ENCODE data around the gene CASP8. TPM values are rescaled to one million over a fixed set of nuclear protein-coding genes. Genes with fewer than 3 reads are reported as not detected.

CASP8 gene
- total RNA-seq, 2 experiments from 2014 or later: 33.0 to 36.1 TPM

DNA sequence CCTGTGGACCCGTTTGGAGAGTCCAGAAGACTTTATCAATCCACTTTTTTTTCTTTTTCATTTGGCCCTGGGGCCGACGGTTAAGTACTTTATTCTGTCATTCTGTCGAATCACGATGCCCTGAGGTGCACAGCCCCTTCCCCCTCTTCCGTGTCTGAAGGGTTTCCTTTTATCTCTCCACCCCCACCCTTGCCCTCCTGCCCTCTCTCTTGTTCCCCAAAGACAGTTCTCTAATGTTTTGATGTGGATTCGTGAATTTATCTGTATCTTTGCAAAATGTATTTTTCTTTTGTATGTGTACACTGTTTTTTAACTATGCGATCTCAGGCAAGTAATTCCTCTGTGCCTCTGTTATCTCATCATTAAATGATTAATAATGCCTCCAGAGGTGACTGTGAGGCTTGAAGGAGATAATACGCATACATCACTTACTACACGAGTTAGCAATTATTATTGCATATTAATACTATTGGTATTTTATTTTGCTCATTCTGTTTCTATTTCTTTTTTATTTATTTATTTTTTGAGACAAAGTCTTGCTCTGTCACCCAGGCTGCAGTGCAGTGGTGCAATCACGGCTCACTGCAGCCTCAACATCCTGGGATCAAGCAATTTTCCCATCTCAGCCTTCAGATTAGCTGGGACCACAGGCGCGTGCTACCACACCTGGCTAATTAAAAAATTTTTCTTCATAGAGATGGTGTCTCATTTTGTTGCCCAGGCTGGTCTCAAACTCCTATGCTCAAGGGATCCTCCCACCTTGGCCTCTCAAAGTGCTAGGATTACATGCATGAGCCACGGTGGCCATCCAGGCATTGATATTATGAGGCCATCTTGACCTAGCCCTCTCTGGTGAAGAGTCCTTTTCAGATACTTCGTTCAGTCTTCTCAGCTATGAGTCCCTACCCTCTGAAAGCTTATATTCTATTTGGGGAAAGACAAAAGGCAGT is 1.4 kb upstream of the CASP8 start:
- ChIA-PET POLR2A (interaction anchor here (1.5 to 7.2 kb wide), 3 partner anchors 8 to 394 kb away, joined by 3 to 51 read pairs (median 4); partner anchors contain the start of gene CLK1), CTCF (interaction anchor here (2.4 to 6.0 kb wide), 2 partner anchors 22 to 25 kb away, joined by 8 to 39 read pairs; no protein-coding TSS in a partner anchor)

DNA sequence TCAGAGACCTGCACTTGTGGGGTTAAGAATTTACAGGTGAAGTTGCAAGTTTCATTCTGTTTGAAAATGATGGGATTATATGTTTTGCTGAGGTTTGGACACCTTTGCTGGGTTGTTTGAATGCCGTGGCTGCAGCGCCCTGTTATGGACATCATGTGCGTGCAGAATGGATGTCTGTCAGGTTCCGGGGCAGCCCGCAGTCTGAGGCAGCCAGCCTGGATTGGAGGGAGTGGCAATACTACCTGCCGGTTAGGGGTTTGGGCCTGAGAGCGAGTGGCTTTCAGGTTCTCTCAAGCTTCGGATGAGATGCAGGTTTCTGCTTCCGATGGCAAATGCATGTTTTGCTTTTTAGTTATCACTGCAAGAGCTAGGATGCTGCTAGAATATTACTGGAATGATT is 1.1 kb downstream of the CASP8 start:
- POLR2A ChIA-PET: interaction anchor here (0.6 to 7.2 kb wide), 4 partner anchors 28 to 154 kb away, joined by 5 to 51 read pairs (median 9); no protein-coding TSS in a partner anchor
- CTCF ChIA-PET: interaction anchor here (1.1 to 6.0 kb wide), 4 partner anchors 8 to 135 kb away, joined by 3 to 39 read pairs (median 4); no protein-coding TSS in a partner anchor

DNA sequence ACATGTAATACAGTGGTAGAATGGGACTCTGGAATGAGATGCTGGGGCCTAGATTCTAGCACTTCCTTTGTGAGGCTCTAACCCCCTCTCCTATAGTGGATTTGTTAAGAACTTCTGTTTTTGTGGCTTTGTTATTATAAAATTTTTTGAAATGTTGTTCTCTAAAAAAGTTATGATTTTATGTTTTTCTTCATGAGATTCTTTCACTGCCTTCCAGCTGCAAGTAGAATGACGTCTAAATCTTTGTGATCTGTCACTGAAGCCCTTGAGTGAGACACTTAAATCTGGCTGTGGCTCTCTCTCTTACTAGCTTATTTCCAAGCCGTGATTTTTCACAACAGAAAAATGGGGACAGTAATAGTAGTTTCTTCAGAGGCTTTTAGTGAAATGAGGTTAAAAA is 1.6 kb downstream of the CASP8 start:
- ChIA-PET CTCF (interaction anchor here (0.6 to 6.0 kb wide), 6 partner anchors 9 to 973 kb away, joined by 3 to 39 read pairs (median 4); no protein-coding TSS in a partner anchor), POLR2A (interaction anchor here (1.4 to 7.2 kb wide), 4 partner anchors 9 to 144 kb away, joined by 5 to 51 read pairs (median 8); no protein-coding TSS in a partner anchor)

DNA sequence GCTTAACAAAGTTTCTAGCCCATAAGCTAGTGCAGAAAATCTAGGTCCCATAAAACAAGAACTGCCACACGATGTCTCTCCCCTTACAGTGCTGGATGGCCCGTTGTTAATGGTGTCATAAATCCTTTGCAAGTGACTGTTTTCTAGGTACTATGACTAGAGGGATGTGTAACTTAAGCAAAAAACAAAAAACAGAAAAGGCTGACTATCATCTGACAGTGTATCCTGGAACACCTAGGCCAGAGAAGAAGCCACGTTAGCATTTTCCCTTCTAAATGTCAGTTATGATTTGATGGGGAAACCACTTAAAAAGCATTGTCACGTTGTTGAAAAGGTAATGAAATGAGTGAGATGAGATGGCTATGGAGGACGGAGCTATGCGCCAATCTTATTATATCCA is 2.4 kb downstream of the CASP8 start:
- ChIA-PET POLR2A (interaction anchor here (0.5 to 7.2 kb wide), 5 partner anchors 9 to 133 kb away, joined by 3 to 51 read pairs (median 6); no protein-coding TSS in a partner anchor), CTCF (interaction anchor here (0.6 to 6.0 kb wide), 6 partner anchors 9 to 972 kb away, joined by 3 to 39 read pairs (median 4); no protein-coding TSS in a partner anchor)

DNA sequence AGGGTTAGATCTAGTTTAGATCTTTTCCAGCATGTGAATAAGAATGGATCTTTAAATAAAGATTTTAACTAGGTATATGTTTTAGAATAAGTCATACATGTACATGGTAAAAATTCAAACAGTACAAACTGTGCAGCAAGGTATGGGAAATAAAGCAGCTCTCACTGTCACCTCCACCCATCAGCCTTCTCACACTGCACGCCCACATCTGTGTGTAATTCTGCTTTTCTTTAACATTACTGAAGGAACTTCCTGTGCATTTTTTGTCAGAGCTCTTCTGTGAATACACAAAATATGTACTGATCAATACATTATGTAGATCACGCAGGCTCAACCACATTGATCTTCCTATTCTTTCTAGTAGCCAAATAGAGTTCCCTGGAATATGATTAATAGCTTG is 3.4 kb downstream of the CASP8 start:
- POLR2A ChIA-PET: interaction anchor here (0.5 to 7.2 kb wide), 4 partner anchors 10 to 1120 kb away, joined by 3 to 51 read pairs (median 4); partner anchors contain the start of genes STRADB and TRAK2
- CTCF ChIA-PET: interaction anchor here (1.6 to 6.0 kb wide), 2 partner anchors 30 to 100 kb away, joined by 4 to 39 read pairs; no protein-coding TSS in a partner anchor

DNA sequence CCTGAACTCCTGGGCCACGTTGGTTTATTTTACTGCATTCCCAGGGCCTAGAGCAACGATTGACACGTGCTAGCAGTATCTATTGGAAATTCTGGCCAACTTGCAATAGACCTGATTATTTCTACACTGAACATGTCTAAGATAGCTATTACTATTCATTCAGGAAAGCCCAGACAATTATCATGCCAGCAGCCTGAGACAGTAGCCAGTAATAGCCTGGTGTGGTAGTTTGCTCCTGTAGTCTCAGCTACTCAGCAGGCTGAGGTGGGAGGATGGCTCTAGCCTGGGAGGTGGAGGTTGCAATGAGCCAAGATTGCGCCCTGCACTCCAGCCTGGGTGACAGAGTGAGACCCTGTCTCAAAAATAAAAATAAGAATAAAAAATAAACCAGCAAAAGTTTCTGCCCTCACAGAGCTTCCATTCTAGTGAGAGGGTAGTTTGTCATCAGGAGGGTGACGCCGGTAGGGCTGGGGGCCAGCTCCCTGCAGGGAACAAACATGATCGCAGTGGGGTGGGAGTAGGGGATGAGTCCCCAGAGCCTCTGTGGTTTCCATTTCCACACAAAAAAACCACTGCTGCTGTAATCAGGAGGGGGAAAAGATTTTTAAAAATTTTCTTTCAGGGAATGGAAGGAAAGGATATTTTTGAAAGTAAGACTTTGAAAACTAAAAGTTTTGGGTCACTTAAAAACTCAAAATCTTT is 4.3 kb downstream of the CASP8 start:
- ChIA-PET POLR2A (interaction anchor here (0.6 to 7.2 kb wide), 4 partner anchors 11 to 648 kb away, joined by 3 to 51 read pairs (median 6); partner anchors contain the start of genes STRADB and TRAK2), CTCF (interaction anchor here (1.6 to 6.0 kb wide), 2 partner anchors 31 to 99 kb away, joined by 4 to 39 read pairs; no protein-coding TSS in a partner anchor)

DNA sequence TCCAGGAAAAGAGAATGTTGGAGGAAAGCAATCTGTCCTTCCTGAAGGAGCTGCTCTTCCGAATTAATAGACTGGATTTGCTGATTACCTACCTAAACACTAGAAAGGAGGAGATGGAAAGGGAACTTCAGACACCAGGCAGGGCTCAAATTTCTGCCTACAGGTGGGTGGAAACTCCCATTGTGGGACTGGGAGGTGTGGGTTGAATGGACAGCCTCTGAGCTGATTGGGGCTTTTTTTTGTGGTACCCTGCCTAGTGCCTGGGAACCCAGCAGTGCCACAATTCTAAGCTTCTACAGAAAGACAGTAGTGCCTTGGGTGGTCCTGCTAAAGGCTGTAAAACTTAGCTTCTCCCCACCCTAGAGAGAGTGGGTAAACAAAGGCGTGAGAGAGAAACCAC is 6.3 kb downstream of the CASP8 start:
- POLR2A ChIA-PET: interaction anchor here (1.7 kb wide), 1 partner anchor 8 kb away, joined by 4 read pairs; no protein-coding TSS in a partner anchor
- CTCF ChIA-PET: interaction anchor here (1.2 to 1.4 kb wide), 2 partner anchors 10 to 34 kb away, joined by 3 to 5 read pairs; no protein-coding TSS in a partner anchor

DNA sequence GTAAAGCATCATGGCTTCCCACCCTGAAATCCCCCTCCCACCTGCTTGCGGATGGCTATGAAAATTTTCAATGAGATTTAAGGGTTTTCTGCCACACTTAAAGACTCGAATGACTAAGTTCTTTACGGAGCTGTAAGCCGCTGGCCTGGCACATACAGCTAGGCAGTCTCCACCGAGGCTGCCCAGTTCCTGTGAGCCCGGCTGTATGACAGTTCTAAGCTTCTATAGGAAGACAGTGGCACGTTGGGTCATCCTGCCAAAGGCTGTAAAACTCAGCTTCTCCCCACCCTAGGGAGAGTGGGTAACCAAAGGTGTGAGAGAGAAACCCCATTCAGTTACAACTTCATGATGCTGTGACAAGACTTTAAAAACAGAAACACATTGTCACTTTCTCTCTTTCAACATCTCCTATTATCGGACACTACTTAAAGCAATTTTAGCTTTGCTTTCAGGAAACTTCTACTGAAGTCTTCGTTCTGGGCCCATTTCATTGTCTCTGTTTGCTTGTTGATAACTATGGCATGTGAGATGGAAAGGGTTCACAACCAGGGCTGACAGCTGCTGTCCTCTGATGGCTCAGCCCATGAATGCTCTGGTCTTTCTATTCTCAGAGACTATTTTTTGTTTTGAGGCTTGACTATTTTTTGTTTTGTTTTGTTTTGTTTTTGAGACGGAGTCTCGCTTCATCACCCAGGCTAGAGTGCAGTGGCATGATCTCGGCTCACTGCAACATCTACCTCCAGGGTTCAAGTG is 7.1 kb downstream of the CASP8 start:
- POLR2A ChIA-PET: interaction anchor here (1.7 kb wide), 1 partner anchor 9 kb away, joined by 4 read pairs; no protein-coding TSS in a partner anchor
- CTCF ChIA-PET: interaction anchor here (1.2 to 1.4 kb wide), 3 partner anchors 9 to 166 kb away, joined by 3 to 5 read pairs (median 3); no protein-coding TSS in a partner anchor

DNA sequence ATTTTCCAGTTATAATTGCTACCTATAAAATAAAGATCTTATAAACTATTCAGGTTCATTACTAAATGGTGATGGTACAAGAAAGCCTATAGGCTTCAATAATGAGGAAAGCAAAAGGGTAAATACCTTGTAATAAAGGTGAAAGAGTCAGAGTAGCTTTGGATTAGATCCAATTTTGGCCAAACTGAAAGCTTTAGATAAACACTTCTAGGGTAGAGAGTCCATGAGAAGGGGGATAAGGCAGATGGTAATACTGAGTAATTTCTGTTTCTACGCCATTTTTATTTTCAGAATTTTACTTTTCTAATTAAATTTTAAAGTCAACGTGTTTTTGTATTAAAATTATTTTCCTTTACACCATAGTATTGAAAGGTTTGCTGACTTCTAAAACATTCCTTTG is 9.4 kb downstream of the CASP8 start:
- POLR2A ChIA-PET: no interaction called here
- CTCF ChIA-PET: interaction anchor here (0.9 to 1.3 kb wide), 3 partner anchors 14 to 94 kb away, joined by 3 read pairs; no protein-coding TSS in a partner anchor

DNA sequence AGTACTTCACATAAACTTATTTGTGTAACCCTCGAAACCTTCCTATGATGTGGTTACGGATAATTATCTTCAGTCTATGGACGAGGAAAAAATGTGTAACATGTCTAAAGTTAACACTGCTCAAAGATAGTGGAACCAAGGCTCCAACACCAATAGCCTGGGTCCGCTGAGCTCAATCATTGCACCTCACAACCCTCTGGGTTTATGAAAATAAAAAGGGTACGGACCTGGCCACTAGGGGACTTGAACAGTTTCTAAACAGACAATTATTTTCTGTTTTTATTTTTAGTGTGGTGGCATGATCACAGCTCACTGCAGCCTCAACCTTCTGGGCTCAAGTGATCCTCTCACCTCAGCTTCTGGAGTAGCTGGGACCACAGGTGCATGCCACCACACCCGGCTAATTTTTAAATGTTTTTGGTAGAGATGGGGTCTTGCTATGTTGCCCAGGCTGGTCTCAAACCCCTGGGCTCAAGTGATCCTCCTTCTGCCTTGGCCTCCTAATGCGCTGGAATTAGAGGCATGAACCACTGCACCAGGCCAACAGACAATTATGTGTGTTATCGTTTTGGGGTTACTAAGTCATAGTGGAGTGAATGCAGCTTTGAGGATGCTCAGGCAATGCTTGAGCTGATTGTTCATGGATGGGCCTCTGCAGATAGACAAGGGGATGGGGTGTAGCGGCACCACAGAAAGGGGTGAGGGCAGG is 10.1 kb downstream of the CASP8 start:
- ChIA-PET CTCF (interaction anchor here (0.9 to 1.3 kb wide), 3 partner anchors 14 to 93 kb away, joined by 3 read pairs; no protein-coding TSS in a partner anchor), POLR2A (no interaction called here)

DNA sequence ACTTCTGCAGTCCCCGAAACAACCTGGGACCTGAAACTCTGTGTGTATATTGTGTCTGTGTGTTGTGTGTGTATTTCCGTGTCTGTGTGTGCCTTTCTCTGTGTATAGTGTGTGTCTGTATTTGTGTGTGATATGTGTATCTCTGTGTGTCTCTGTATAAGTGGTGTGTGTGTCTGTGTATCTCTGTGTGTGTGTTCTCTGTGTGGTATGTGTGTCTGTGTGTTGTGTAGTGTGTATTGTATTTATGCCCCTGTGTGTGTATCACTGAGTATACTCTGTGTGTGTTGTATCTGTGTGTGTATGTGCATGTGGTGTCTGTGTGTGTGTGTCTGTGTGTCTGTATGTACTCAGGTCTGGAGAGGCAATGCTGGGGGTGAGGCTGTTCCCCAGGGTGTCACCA is 11.6 kb downstream of the CASP8 start:
- ChIA-PET CTCF (no interaction called here), POLR2A (no interaction called here)

DNA sequence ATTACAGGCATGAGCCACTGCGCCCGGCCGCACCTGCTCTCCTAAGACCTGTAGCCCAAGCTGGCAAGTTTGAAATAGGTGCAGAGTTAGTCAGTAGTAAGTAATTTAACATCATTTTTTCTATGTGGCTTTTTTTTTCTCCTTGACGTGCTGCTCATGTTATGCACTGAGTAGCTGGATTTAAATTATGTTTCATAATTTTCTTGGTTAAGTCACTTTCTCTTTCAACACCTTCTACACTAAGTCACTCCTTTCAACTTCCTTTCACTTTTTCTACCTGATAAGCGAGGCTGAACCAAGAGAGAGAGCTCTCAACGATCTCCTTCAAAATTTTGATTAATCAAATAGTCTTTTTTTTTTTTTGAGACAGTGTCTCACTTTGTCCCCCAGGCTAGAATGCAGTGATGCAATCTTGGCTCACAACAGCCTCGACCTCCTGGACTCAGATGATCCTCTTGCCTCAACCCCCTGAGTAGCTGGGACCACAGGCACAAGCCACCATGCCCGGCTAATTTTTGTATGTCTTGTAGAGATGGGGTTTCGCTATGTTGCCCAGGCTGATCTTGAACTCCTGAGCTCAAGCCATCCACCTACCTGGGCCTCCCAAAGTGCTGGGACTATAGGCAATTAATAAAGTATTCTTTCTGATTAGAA is 13.1 kb downstream of the CASP8 start:
- POLR2A ChIA-PET: interaction anchor here (0.6 kb wide), 1 partner anchor 16 kb away, joined by 3 read pairs; no protein-coding TSS in a partner anchor
- CTCF ChIA-PET: interaction anchor here (0.6 to 0.8 kb wide), 4 partner anchors 11 to 410 kb away, joined by 3 to 4 read pairs (median 4); no protein-coding TSS in a partner anchor

DNA sequence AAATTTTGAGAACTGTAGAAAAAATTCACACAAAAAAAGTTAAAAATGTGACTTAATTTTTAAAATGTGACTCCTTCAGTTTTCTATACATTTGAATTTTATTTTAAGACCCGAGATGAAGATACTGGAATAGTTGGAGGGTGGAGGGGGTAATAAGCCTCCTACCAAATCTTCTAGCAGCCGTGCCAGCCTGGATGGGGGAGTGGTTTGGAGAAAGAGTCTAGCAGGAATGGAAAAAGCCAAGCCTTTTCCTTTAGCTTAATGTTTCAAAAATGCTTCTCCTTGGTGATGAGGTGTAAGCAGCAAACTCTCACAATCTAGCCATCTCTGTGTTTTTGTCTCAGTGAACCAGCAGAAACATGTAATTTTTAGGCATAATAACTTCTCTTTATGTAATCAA is 14.7 kb downstream of the CASP8 start:
- ChIA-PET CTCF (no interaction called here), POLR2A (no interaction called here)

DNA sequence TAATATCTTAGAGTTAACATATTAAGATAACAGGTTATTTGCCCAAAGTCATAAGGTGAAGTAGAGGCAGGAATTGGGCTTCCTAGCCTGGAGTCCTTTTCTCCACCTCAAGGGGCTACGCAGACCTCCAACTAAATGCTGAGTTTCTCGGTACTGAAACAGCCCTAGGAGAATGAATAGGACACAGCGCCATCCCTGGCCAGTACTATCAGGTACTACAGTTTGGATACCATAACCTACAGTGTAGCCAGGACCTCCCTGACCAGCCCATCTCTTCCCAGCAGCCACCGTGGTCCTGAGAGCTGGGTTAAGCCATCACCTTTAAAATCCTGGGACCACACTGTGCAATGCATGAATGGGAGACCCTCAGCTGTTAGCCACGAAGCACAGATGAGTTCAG is 15.7 kb downstream of the CASP8 start:
- ChIA-PET POLR2A (no interaction called here), CTCF (interaction anchor here (1.6 kb wide), 1 partner anchor 9 kb away, joined by 3 read pairs; no protein-coding TSS in a partner anchor)

DNA sequence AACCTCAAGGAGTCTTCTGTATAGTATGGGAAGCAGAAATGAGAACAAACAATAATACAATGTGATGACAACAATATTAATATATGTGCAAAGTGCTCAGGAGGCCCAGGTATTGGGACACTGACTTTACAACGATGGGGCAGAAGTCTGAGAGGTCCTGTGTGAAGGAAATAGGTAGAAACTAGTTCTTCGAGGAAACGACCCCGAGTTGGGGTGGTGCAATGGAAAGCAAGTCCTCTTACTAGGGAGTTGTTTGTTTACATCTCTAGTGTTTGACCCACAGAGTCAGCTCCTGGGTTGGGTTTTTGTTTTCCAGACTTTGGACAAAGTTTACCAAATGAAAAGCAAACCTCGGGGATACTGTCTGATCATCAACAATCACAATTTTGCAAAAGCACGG is 16.2 kb downstream of the CASP8 start:
- ChIA-PET POLR2A (no interaction called here), CTCF (interaction anchor here (1.6 kb wide), 1 partner anchor 10 kb away, joined by 3 read pairs; no protein-coding TSS in a partner anchor)

DNA sequence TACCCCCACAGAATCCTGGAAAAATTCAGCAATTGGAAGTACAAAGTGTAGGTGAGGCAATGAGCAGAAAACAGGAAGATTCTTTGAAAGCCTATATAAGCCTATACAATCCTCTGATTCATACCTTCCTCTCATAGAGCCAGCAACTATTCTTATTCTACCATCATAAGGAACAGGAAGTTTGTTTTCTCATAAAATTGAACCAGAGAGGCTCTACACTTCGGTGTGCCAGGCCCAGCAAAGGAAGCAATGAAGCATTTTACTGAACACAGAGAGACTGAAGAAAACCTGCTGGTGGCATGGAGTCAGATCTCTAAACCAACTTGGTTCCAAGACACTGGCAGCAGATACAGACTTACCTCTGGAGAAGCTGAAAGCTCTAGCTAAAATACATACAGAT is 18.7 kb downstream of the CASP8 start:
- ChIA-PET CTCF (interaction anchor here (1.1 kb wide), 1 partner anchor 85 kb away, joined by 3 read pairs; no protein-coding TSS in a partner anchor), POLR2A (no interaction called here)

All from activated CD8-positive, alpha-beta memory T cell treated with anti-CD3 and anti-CD28 coated beads for 36 hours (primary cell).